DOHH2 (cell line): Measurements from ENCODE around the gene UBE2F.

ENCODE experiments used
- H3F3A ChIP-seq: fragments of 200-600 bp; sonication (generic), shearing (Covaris generic); 2 replicates; pipeline ENCODE4 v1.6.0; 2016; ENCODE audit warnings: antibody characterized with exemption, mild to moderate bottlenecking; ENCODE audit not compliant: control insufficient read depth, insufficient read depth
- H3K27ac ChIP-seq: fragments of 200-600 bp; sonication (generic); 2 replicates; pipeline ENCODE4 v1.5.1; 2014; ENCODE audit warnings: low read depth, mild to moderate bottlenecking, low read length, moderate library complexity
- H3K27me3 ChIP-seq: fragments of 200-600 bp; sonication (generic); 2 replicates; pipeline ENCODE4 v1.6.1; 2014; ENCODE audit warnings: mild to moderate bottlenecking, low read length, mixed read lengths; ENCODE audit not compliant: control insufficient read depth
- H3K36me3 ChIP-seq: fragments of 200-600 bp; sonication (generic); 2 replicates; pipeline ENCODE4 v1.6.1; 2014; ENCODE audit warnings: mild to moderate bottlenecking, low read length, moderate library complexity, mixed read lengths; ENCODE audit not compliant: control insufficient read depth
- H3K4me1 ChIP-seq: fragments of 200-600 bp; sonication (generic); 2 replicates; pipeline ENCODE4 v1.6.1; 2014; ENCODE audit warnings: mild to moderate bottlenecking, low read length, mixed read lengths; ENCODE audit not compliant: control insufficient read depth
- H3K4me2 ChIP-seq: fragments of 200-600 bp; sonication (generic); 2 replicates; pipeline ENCODE4 v1.6.0; 2014; ENCODE audit warnings: mild to moderate bottlenecking, low read length, moderate library complexity
- H3K4me3 ChIP-seq: fragments of 200-600 bp; sonication (generic); 2 replicates; pipeline ENCODE4 v1.5.1; 2014; ENCODE audit warnings: mild to moderate bottlenecking, low read length, mixed read lengths
- H3K79me2 ChIP-seq: fragments of 200-600 bp; sonication (generic); 2 replicates; pipeline ENCODE4 v1.6.1; 2014; ENCODE audit warnings: mild to moderate bottlenecking, low read length, mixed read lengths; ENCODE audit not compliant: control insufficient read depth
- H3K9me2 ChIP-seq: fragments of 200-600 bp; sonication (generic); replicated peaks from 2 replicates; pipeline ENCODE4 v1.6.1; 2014; ENCODE audit warnings: mild to moderate bottlenecking, low read length, mixed read lengths; ENCODE audit not compliant: control insufficient read depth
- H3K9me3 ChIP-seq: fragments of 200-600 bp; sonication (generic); 2 replicates; pipeline ENCODE4 v1.6.1; 2014; ENCODE audit warnings: antibody characterized with exemption, low read length, mixed read lengths; ENCODE audit not compliant: control insufficient read depth, insufficient read depth
- H4K20me1 ChIP-seq: fragments of 200-600 bp; sonication (generic); 2 replicates; pipeline ENCODE4 v1.6.0; 2014; ENCODE audit warnings: low read depth, mild to moderate bottlenecking, antibody characterized with exemption, low read length, moderate library complexity; ENCODE audit not compliant: control insufficient read depth, insufficient read depth
- CTCF ChIP-seq: fragments of 200-600 bp; sonication (generic); IDR thresholded peaks from one replicate; pipeline ENCODE4 v1.5.1; 2014; ENCODE audit warnings: antibody characterized with exemption, mild to moderate bottlenecking, low read depth, low read length; ENCODE audit not compliant: poor library complexity, severe bottlenecking
- EZH2phosphoT487 ChIP-seq: fragments of 200-600 bp; sonication (generic); IDR thresholded peaks from 2 replicates; pipeline ENCODE4 v1.6.1; 2017; ENCODE audit warnings: borderline replicate concordance, mild to moderate bottlenecking, antibody characterized with exemption, low read length, moderate library complexity, mixed read lengths

UBE2F gene

GRCh38 chr2:237942513-237942899, 24.3 kb upstream of the UBE2F start:
- no peaks in the 10 kb centered on the region for H3K9me2 ChIP-seq
- no peak overlapping the region for H3K4me2 ChIP-seq

GRCh38 chr2:237943395-237944094, 23.3 kb upstream of the UBE2F start:
- H3K4me3 ChIP-seq = no peak overlapping the region
- no peak for TF ChIP-seq EZH2phosphoT487
- no peak for TF ChIP-seq CTCF

More at GRCh38 chr2:237942513-237942899, 24.3 kb upstream of the UBE2F start:
- no peaks in the 10 kb centered on the region for H3K79me2 ChIP-seq
- no peak overlapping the region for H3K4me3 ChIP-seq
- TF ChIP-seq EZH2phosphoT487 (no peak), CTCF (no peak)
- peaks cover 16% of the 10 kb centered on the region for H3K9me3 ChIP-seq
- H3K4me1 ChIP-seq = 0 out of 2 replicates have a peak, but pooled peaks cover 3% of the 10 kb centered on the region
- H4K20me1 ChIP-seq = no peaks in the 10 kb centered on the region
- H3F3A ChIP-seq = no peaks in the 10 kb centered on the region
- H3K36me3 ChIP-seq = no peaks in the 10 kb centered on the region
- no peak overlapping the region for H3K27ac ChIP-seq
- H3K27me3 ChIP-seq = no peaks in the 10 kb centered on the region

GRCh38 chr2:237944302-237944701, 22.5 kb upstream of the UBE2F start:
- Histone ChIP-seq H3K4me1 (0 out of 2 replicates have a peak, but pooled peaks cover 3% of the 10 kb centered on the region), H3K79me2 (no peaks in the 10 kb centered on the region), H3K27ac (no peak overlapping the region), H3K9me3 (peaks cover 16% of the 10 kb centered on the region), H3K4me3 (no peak overlapping the region), H3F3A (no peaks in the 10 kb centered on the region), H3K9me2 (no peaks in the 10 kb centered on the region), H4K20me1 (no peaks in the 10 kb centered on the region), H3K4me2 (no peak overlapping the region), H3K36me3 (no peaks in the 10 kb centered on the region), H3K27me3 (no peaks in the 10 kb centered on the region)
- no peak for TF ChIP-seq EZH2phosphoT487
- TF ChIP-seq CTCF = no peak

More at GRCh38 chr2:237943395-237944094, 23.3 kb upstream of the UBE2F start:
- H3K79me2 ChIP-seq = no peaks in the 10 kb centered on the region
- no peak overlapping the region for H3K27ac ChIP-seq
- H3F3A ChIP-seq = no peaks in the 10 kb centered on the region
- H3K4me2 ChIP-seq = no peak overlapping the region
- H4K20me1 ChIP-seq = no peaks in the 10 kb centered on the region
- H3K27me3 ChIP-seq = no peaks in the 10 kb centered on the region
- H3K9me3 ChIP-seq = peaks cover 16% of the 10 kb centered on the region
- H3K9me2 ChIP-seq = no peaks in the 10 kb centered on the region
- H3K4me1 ChIP-seq = 0 out of 2 replicates have a peak, but pooled peaks cover 3% of the 10 kb centered on the region
- no peaks in the 10 kb centered on the region for H3K36me3 ChIP-seq
